H1 (cell line): ENCODE results near the gene PACS1. TPM values are rescaled to one million over a fixed set of nuclear protein-coding genes. Genes with fewer than 3 reads are reported as not detected.

Experiments used
- ATF3 ChIP-seq: IDR thresholded peaks from 2 replicates; pipeline ENCODE4 v1.6.1; 2011; ENCODE audit warnings: low read depth, mild to moderate bottlenecking, low read length; ENCODE audit not compliant: insufficient read depth
- NRF1 ChIP-seq: IDR thresholded peaks from 2 replicates; pipeline ENCODE4 v1.6.1; 2011; ENCODE audit warnings: mild to moderate bottlenecking, low read depth, low read length, improper control_type of control experiment
- POLR2AphosphoS5 ChIP-seq: IDR thresholded peaks from 2 replicates; pipeline ENCODE4 v1.6.1; 2011; ENCODE audit warnings: low read depth, low read length
- SIRT6 ChIP-seq: IDR thresholded peaks from one replicate; pipeline ENCODE4 v1.7.1; 2012; ENCODE audit warnings: low read length, inconsistent platforms
- SUZ12 ChIP-seq: fragments of 200-600 bp; sonication (generic); IDR thresholded peaks from 2 replicates; pipeline ENCODE4 v1.6.1; 2012; ENCODE audit warnings: mild to moderate bottlenecking, inconsistent platforms, low read length, moderate library complexity, mixed read lengths
- TBP ChIP-seq: IDR thresholded peaks from 2 replicates; pipeline ENCODE4 v1.6.1; 2011; ENCODE audit warnings: low read depth, low read length, improper control_type of control experiment
- USF2 ChIP-seq: IDR thresholded peaks from 2 replicates; pipeline ENCODE4 v1.6.1; 2011; ENCODE audit warnings: low read length, improper control_type of control experiment
- polyA plus RNA-seq, 7 experiments: library from polyadenylated mRNA; depleted of rRNA in 3 of 7; stranded (reverse) in 5 of 7; unstranded in 2 of 7; fragments of >200 nt in 5 of 7; fragments of 200-250 nt in 2 of 7; gene quantifications; 1 replicate in 5 of 7; 2 replicates in 1 of 7; 4 replicates in 1 of 7; pipeline versions ENCODE4 v1.2.1 to v1.2.3, GENCODE V29; 2011 to 2013; ENCODE audit warnings: missing spikeins in 2 of 7, mixed read lengths in 2 of 7
- total RNA-seq: library from RNA; stranded (reverse); fragmentation: NEBNext Ultra II Directional; extraction: Animal tissue kit (Norgen Biotek cat#: 25700); gene quantifications from 2 replicates; pipeline ENCODE4 v1.2.1, GENCODE V29; 2021

Gene PACS1
- total and polyA plus RNA-seq, 2 of the 8 experiments (the other 6 are each of a cell fraction or from before 2014, with no cell fraction given), result 11.5 to 36.0 TPM

GRCh38 chr11:66061268-66061667, 8.8 kb upstream of the PACS1 start (continued):
- TF ChIP-seq USF2 (no peak), ATF3 (no peak), TBP (no peak), POLR2AphosphoS5 (no peak), NRF1 (no peak), SUZ12 (no peak), SIRT6 (no peak)
